HCT116 (cell line): ENCODE measurements around the gene CDH1. TPM values are rescaled to one million over a fixed set of nuclear protein-coding genes. Genes with fewer than 3 reads are reported as not detected.
A peak's percentile ranks its signal among the peaks of the same experiment; 100 is the strongest.

Experiments
- ATAC-seq: fragments of 200-7000 bp; cut with Tn5 transposase; 2 replicates; pipeline ENCODE4 v1.9.1; 2020; ENCODE audit warnings: mild to moderate bottlenecking, moderate library complexity
- BruUV-seq: library from RNA; stranded (reverse); fragments of 400-500 nt; replicated peaks from 2 replicates; lab custom pipeline; 2021; lab: Mats Ljungman, UMichigan
- CTCF ChIA-PET: fragments of 300-600 bp; sonication (Branson Sonifier 250); formaldehyde crosslinking; loops from one replicate; lab custom pipeline; 2021; ENCODE audit warnings: antibody characterized with exemption; lab: Charles Lee
- POLR2A ChIA-PET: fragments of 300-600, 350-600 bp; sonication (Branson Sonifier 250); formaldehyde crosslinking; loops from one replicate; lab custom pipeline; 2021; ENCODE audit warnings: antibody characterized with exemption; lab: Charles Lee
- RAD21 ChIA-PET, 2 experiments: fragments of 300-600 bp; sonication (Branson Sonifier 250); formaldehyde crosslinking; loops; one replicate each; lab custom pipeline; 2023; ENCODE audit warnings: low total read pairs in 2 of 2; ENCODE audit not compliant: uncharacterized antibody in 2 of 2, unreplicated experiment in 2 of 2, low non-redundant PET in 1 of 2; lab: Charles Lee
- DNase-seq: peaks from one replicate; pipeline ENCODE4 v3.0.0-alpha.2; 2010; ENCODE audit warnings: low read depth, low spot score
- H2AFZ ChIP-seq: fragments of 200-600 bp; shearing (Covaris generic), sonication (generic); 2 replicates; pipeline ENCODE4 v1.6.1; 2017; ENCODE audit warnings: low read depth, mixed run types, mixed read lengths, antibody characterized with exemption, low read length; ENCODE audit not compliant: poor library complexity, severe bottlenecking
- H3K27ac ChIP-seq: 2 replicates; pipeline ENCODE4 v1.5.1; 2012; ENCODE audit warnings: low read depth, low read length
- H3K27me3 ChIP-seq: fragments of 200-600 bp; sonication (generic); 2 replicates; pipeline ENCODE4 v1.6.1; 2016; ENCODE audit warnings: mixed run types, low read length, mixed read lengths; ENCODE audit not compliant: insufficient read depth
- H3K36me3 ChIP-seq, 2 experiments: fragments of 200-500 bp in 1 of 2; fragments of 200-600 bp in 1 of 2; sonication (Bioruptor generic) in 1 of 2; sonication (generic) in 1 of 2; 2 replicates each; pipeline versions ENCODE4 v1.5.1 to v1.6.1; 2014 to 2016; ENCODE audit warnings: low read length in 2 of 2, inconsistent platforms in 1 of 2, mixed read lengths in 1 of 2, mixed run types in 1 of 2; ENCODE audit not compliant: insufficient read depth in 2 of 2, control insufficient read depth in 1 of 2
- H3K4me1 ChIP-seq, 2 experiments: fragments of 200-600 bp in 1 of 2; sonication (generic) in 1 of 2; 2 replicates each; pipeline versions ENCODE4 v1.5.1 to v1.6.1; 2012 to 2017; ENCODE audit warnings: low read length in 2 of 2, inconsistent platforms in 1 of 2, mild to moderate bottlenecking in 1 of 2, mixed read lengths in 1 of 2, mixed run types in 1 of 2, moderate library complexity in 1 of 2; ENCODE audit not compliant: insufficient read depth in 2 of 2, control insufficient read depth in 1 of 2
- H3K4me2 ChIP-seq: fragments of 200-600 bp; sonication (generic); 2 replicates; pipeline ENCODE4 v1.6.1; 2017; ENCODE audit warnings: mixed run types, low read length, mixed read lengths
- H3K4me3 ChIP-seq, 2 experiments: fragments of 200-600 bp in 1 of 2; sonication (generic) in 1 of 2; replicated peaks in 1 of 2; 2 replicates each; pipeline ENCODE4 v1.5.1; 2011 to 2016; ENCODE audit warnings: low read length in 2 of 2, control low read depth in 1 of 2, low read depth in 1 of 2, mild to moderate bottlenecking in 1 of 2, mixed read lengths in 1 of 2, mixed run types in 1 of 2
- H3K79me2 ChIP-seq: fragments of 200-600 bp; sonication (generic); 2 replicates; pipeline ENCODE4 v1.6.1; 2017; ENCODE audit warnings: mild to moderate bottlenecking, mixed run types, low read length, moderate library complexity, mixed read lengths; ENCODE audit not compliant: insufficient read depth
- H3K9ac ChIP-seq: fragments of 200-600 bp; sonication (generic); 2 replicates; pipeline ENCODE4 v1.6.1; 2016; ENCODE audit warnings: low read length, mixed read lengths
- H3K9me2 ChIP-seq: fragments of 200-600 bp; sonication (generic), shearing (Covaris generic); 2 replicates; pipeline ENCODE4 v1.6.1; 2017; ENCODE audit warnings: mixed run types, mild to moderate bottlenecking, moderate library complexity; ENCODE audit not compliant: insufficient read depth
- H3K9me3 ChIP-seq, 2 experiments: fragments of 200-500 bp in 1 of 2; fragments of 200-600 bp in 1 of 2; sonication (Bioruptor generic) in 1 of 2; sonication (generic) in 1 of 2; 2 replicates each; pipeline ENCODE4 v1.6.1; 2014 to 2017; ENCODE audit warnings: low read length in 2 of 2, mixed read lengths in 2 of 2, inconsistent platforms in 1 of 2, low read depth in 1 of 2, mild to moderate bottlenecking in 1 of 2, mixed run types in 1 of 2, moderate library complexity in 1 of 2; ENCODE audit not compliant: control insufficient read depth in 1 of 2, insufficient read depth in 1 of 2
- H4K20me1 ChIP-seq: fragments of 200-600 bp; sonication (generic), shearing (Covaris generic); 2 replicates; pipeline ENCODE4 v1.6.1; 2017; ENCODE audit warnings: mixed run types, mild to moderate bottlenecking, moderate library complexity; ENCODE audit not compliant: insufficient read depth
- ATF3 ChIP-seq: IDR thresholded peaks from 2 replicates; pipeline ENCODE4 v1.6.1; 2012
- CBX3 ChIP-seq: IDR thresholded peaks from 2 replicates; pipeline ENCODE4 v1.6.1; 2012; ENCODE audit warnings: low read depth
- CEBPB ChIP-seq: IDR thresholded peaks from 2 replicates; pipeline ENCODE4 v1.6.1; 2012; ENCODE audit warnings: low read depth
- CTCF ChIP-seq, 3 experiments: fragments of 200-600 bp in 1 of 3; sonication (generic) in 1 of 3; IDR thresholded peaks in 2 of 3; conservative IDR thresholded peaks in 1 of 3; 2 replicates each; pipeline ENCODE4 v1.5.1; 2012 to 2017; ENCODE audit warnings: low read depth in 2 of 3, low read length in 2 of 3, antibody characterized with exemption in 1 of 3, borderline replicate concordance in 1 of 3, control low read depth in 1 of 3, mild to moderate bottlenecking in 1 of 3, mixed read lengths in 1 of 3, mixed run types in 1 of 3, moderate library complexity in 1 of 3; ENCODE audit not compliant: insufficient read depth in 1 of 3
- EGR1 ChIP-seq: IDR thresholded peaks from 2 replicates; pipeline ENCODE4 v1.6.1; 2012; ENCODE audit warnings: low read depth
- ELF1 ChIP-seq: IDR thresholded peaks from 2 replicates; pipeline ENCODE4 v1.6.1; 2012; ENCODE audit warnings: low read depth, borderline replicate concordance
- EZH2phosphoT487 ChIP-seq: fragments of 200-600 bp; IDR thresholded peaks from 2 replicates; pipeline ENCODE4 v1.6.1; 2018; ENCODE audit warnings: antibody characterized with exemption, borderline replicate concordance
- MAX ChIP-seq: IDR thresholded peaks from 2 replicates; pipeline ENCODE4 v1.6.1; 2012
- RAD21 ChIP-seq: IDR thresholded peaks from 2 replicates; pipeline ENCODE4 v1.6.1; 2012; ENCODE audit warnings: low read depth, mild to moderate bottlenecking
- REST ChIP-seq: IDR thresholded peaks from 2 replicates; pipeline ENCODE4 v1.6.1; 2012; ENCODE audit warnings: low read depth
- SIN3A ChIP-seq: IDR thresholded peaks from 2 replicates; pipeline ENCODE4 v1.6.1; 2012; ENCODE audit warnings: low read depth
- SP1 ChIP-seq: IDR thresholded peaks from 2 replicates; pipeline ENCODE4 v1.6.1; 2012; ENCODE audit warnings: low read depth
- YY1 ChIP-seq: IDR thresholded peaks from 2 replicates; pipeline ENCODE4 v1.6.1; 2011; ENCODE audit warnings: low read length, low read depth, moderate library complexity, mild to moderate bottlenecking; ENCODE audit not compliant: insufficient replicate concordance; ENCODE audit errors: extremely low read depth
- ZBTB33 ChIP-seq: IDR thresholded peaks from 2 replicates; pipeline ENCODE4 v1.6.1; 2011; ENCODE audit warnings: mild to moderate bottlenecking, low read length, moderate library complexity; ENCODE audit not compliant: insufficient replicate concordance; ENCODE audit errors: extremely low read depth
- ZFX ChIP-seq: fragments of 450-650 bp; IDR thresholded peaks from 2 replicates; pipeline ENCODE4 v1.6.1; 2017
- intact Hi-C: fragments of 100-400 bp; cut with micrococcal nuclease; formaldehyde crosslinking; loops from 2 replicates; pipeline ENCODE4 v1.10.0; 2022
- total RNA-seq: library from RNA; stranded (reverse); gene quantifications from one replicate; pipeline ENCODE4 v1.2.1, GENCODE V29; 2021; ENCODE audit not compliant: unreplicated experiment

Gene CDH1
- total RNA-seq, 1 experiment from 2014 or later = 73.2 TPM

- RAD21 ChIA-PET = no interaction called here
- Histone ChIP-seq H3K4me3 (no peak overlapping the region), H3K27me3 (no peaks in the 10 kb centered on the region)
- POLR2A ChIA-PET = no interaction called here
- intact Hi-C loops = no loop called here
- CTCF ChIA-PET = no interaction called here
- TF ChIP-seq EGR1 = no peak
- no peak for TF ChIP-seq YY1
- no peak for TF ChIP-seq CTCF (IDR thresholded peaks at IDR 0.05 in 2 of 3, conservative IDR thresholded peaks at IDR 0.05 in 1 of 3; ENCODE audit: borderline replicate concordance in 1 of 3, insufficient read depth in 1 of 3, low read depth in 2 of 3, low read length in 2 of 3)
- TF ChIP-seq ATF3 = no peak
- no peak for TF ChIP-seq EZH2phosphoT487
- TF ChIP-seq RAD21 = no peak
- no peak for TF ChIP-seq REST
- TF ChIP-seq ZBTB33 = no peak
- TF ChIP-seq CBX3 = no peak
- TF ChIP-seq MAX = no peak
- TF ChIP-seq SIN3A = no peak
- no peak for TF ChIP-seq CEBPB
- no peak for TF ChIP-seq ZFX
- TF ChIP-seq ELF1 = no peak
- TF ChIP-seq SP1 = no peak
- TF ChIP-seq, all 23 proteins: peak for 0
- Histone ChIP-seq H3K9me2 (no peaks in the 10 kb centered on the region), H3K36me3 (peaks cover 11 to 28% of the 10 kb centered on the region in 2 experiments), H3K4me2 (no peak overlapping the region), H3K9me3 (no peaks in the 10 kb centered on the region), H3K27ac (no peak overlapping the region), H4K20me1 (no peaks in the 10 kb centered on the region), H3K9ac (no peak overlapping the region), H2AFZ (no peak overlapping the region), H3K79me2 (no peaks in the 10 kb centered on the region), H3K4me1 (no peaks in the 10 kb centered on the region; a peak in 1 of 4 replicates)
- no peak for ATAC-seq
- DNase-seq = no peak
- TSS peak; percentile 54 for BruUV-seq
These were observed 97.5 kb downstream of the CDH1 start for GRCh38 chr16:68834550-68834949.
